Measurements from ENCODE around the gene ERBB2. TPM values are rescaled to one million over a fixed set of nuclear protein-coding genes. Genes with fewer than 3 reads are reported as not detected.

The ERBB2 gene
- total and polyA plus RNA-seq, 2 of the 13 experiments (the other 11 are each of a cell fraction or from before 2014, with no cell fraction given), result 57.7 to 64.1 TPM

- TF ChIP-seq ZBED4 (CRISPR knock-in tag; IDR thresholded peaks at IDR 0.05; ENCODE audit: borderline replicate concordance), result no peak
Observed at GRCh38 chr17:39658760-39659159, 41.1 kb upstream of the ERBB2 start (continued).

DNA sequence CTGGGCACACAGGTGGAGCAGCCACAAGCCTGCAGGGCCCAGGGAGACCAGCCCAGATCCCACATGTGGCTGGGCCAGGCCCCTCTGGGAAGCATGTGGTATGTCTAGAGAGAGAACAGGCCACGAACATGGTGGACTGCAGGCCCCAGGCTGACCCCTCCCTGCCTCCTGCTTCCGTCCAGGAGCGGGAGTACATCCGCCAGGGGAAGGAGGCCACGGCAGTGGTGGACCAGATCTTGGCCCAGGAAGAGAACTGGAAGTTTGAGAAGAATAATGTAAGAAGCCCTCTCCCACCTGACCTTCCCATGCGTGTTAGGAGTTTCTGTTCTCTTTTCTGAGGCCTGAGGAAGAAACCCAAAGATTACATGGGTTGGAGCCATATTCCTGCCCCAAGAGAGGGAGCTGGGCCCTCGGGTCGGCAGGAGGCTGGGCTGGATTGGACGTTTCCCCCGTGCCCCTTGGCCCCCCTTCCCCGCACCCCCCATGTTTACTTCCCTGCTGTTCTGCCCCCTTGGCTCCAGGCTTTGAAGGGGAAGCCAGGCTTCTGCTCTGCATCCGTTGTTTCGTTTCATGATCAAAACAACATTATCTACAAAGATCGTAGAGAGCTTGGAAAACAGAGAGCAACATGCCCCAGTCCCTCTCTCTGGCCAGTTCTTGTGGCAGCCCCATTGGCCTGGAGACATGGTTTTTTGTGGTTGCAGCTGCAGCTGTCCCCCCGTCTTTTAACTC, 40.4 kb upstream of the ERBB2 start:
- Histone ChIP-seq H3K27ac (ENCODE audit: extremely low read length, insufficient read depth, low read length) (no peak overlapping the region), H3K4me3 (replicated peaks in 1 of 3; ENCODE audit: insufficient read depth in 1 of 3, low read depth in 2 of 3, low read length in 3 of 3) (no peak overlapping the region), H3K4me1 (ENCODE audit: insufficient read depth, low read length) (peaks cover 16% of the 10 kb centered on the region), H3K79me2 (ENCODE audit: insufficient read depth, low read length) (no peaks in the 10 kb centered on the region), H3K9ac (ENCODE audit: insufficient read depth, low read depth, low read length) (no peak overlapping the region), H3K36me3 (replicated peaks in 1 of 2; ENCODE audit: control insufficient read depth in 1 of 2, insufficient read depth in 2 of 2, low read length in 2 of 2) (peaks cover 25 to 33% of the 10 kb centered on the region in 2 experiments; a peak in 4 of 5 replicates), H3K9me3 (ENCODE audit: low read length) (no peaks in the 10 kb centered on the region), H3K27me3 (ENCODE audit: control insufficient read depth in 1 of 2, insufficient read depth in 2 of 2, low read length in 2 of 2) (no peaks in the 10 kb centered on the region), H3K4me2 (ENCODE audit: low read depth, low read length) (no peak overlapping the region), H4K20me1 (ENCODE audit: insufficient read depth, low read length) (no peaks in the 10 kb centered on the region), H2AFZ (ENCODE audit: low read length) (no peak overlapping the region)
- DNase-seq (ENCODE audit: low spot score) (no peak), FAIRE-seq (no peak), ATAC-seq (no peak)
- ChIA-PET POLR2A (no interaction called here), CTCF (ENCODE audit: low intra/inter-chr PET ratio, low total read pairs) (no interaction called here)
- intact Hi-C loops (cut with micrococcal nuclease; ENCODE audit: unreplicated experiment), result no loop called here
- BruUV-seq (replicated peaks), result no TSS peak
- 90% methylated on average over 15 of the region's 15 CpGs for WGBS (ENCODE audit: low lambda C conversion rate)
- TF ChIP-seq MNT (IDR thresholded peaks at IDR 0.05) (peak; percentile 27; the same call in 1 of the 2 replicates), ZNF281 (CRISPR knock-in tag; IDR thresholded peaks at IDR 0.05; ENCODE audit: borderline replicate concordance) (no peak)
- in situ Hi-C loops (cut with HindIII; ENCODE audit: extremely low pct_ligation_motif_present, low pct_unique_long_range_greater_than_20kb), result no loop called here
